ENCODE results near the gene NR6A1. TPM values are rescaled to one million over a fixed set of nuclear protein-coding genes. Genes with fewer than 3 reads are reported as not detected.
"Not testable (repeated sequence)": the region's sequence is repeated elsewhere in the genome, so short reads cannot be mapped to it uniquely, and the experiment has no call there.

The NR6A1 gene
- total RNA-seq, 1 experiment from 2014 or later: 32.1 TPM

- in situ Hi-C loops (cut with HindIII; ENCODE audit: low sequenced_read_pairs): no loop called here
- no peak for DNase-seq (ENCODE audit: low spot score)
These were observed 9.1 kb upstream of the NR6A1 start for GRCh38 chr9:124780060-124780756.

GRCh38 chr9:124779368-124780059, 8.4 kb upstream of the NR6A1 start:
- in situ Hi-C loops (cut with HindIII; ENCODE audit: low sequenced_read_pairs): no loop called here
- DNase-seq (ENCODE audit: low spot score): no peak

- no peak for DNase-seq (ENCODE audit: low spot score)
These were observed 7.7 kb upstream of the NR6A1 start for GRCh38 chr9:124778575-124779367.

GRCh38 chr9:124776954-124777648, 6.0 kb upstream of the NR6A1 start, which contains the start of gene OLFML2A:
Gene OLFML2A, plus strand, starts transcription at chr9:124777133. Its CDS starts 138 bp downstream, at chr9:124777271.
- in situ Hi-C loops (cut with HindIII; ENCODE audit: low sequenced_read_pairs): no loop called here
- no peak for DNase-seq (ENCODE audit: low spot score)

More at GRCh38 chr9:124778575-124779367, 7.7 kb upstream of the NR6A1 start:
- in situ Hi-C loops (cut with HindIII; ENCODE audit: low sequenced_read_pairs): no loop called here

DNA sequence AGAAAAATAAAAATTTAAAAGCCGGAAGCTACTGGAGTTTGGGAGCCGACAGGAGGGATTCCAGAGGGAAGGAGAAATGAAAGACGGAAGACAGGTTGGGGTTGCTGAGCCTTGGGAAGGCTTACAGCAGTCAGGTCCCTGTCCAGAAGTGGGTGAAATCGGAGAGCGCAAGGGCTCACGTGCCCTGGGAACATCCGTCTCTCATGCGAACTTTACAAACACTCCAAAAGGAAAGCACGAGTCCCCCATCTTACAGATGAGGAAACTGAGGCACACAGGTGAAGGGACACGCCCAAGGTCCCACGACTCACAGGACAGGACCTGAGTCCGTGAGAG, 5.5 kb upstream of the NR6A1 start:
- DNase-seq (ENCODE audit: low spot score): no peak
- in situ Hi-C loops (cut with HindIII; ENCODE audit: low sequenced_read_pairs): no loop called here

DNA sequence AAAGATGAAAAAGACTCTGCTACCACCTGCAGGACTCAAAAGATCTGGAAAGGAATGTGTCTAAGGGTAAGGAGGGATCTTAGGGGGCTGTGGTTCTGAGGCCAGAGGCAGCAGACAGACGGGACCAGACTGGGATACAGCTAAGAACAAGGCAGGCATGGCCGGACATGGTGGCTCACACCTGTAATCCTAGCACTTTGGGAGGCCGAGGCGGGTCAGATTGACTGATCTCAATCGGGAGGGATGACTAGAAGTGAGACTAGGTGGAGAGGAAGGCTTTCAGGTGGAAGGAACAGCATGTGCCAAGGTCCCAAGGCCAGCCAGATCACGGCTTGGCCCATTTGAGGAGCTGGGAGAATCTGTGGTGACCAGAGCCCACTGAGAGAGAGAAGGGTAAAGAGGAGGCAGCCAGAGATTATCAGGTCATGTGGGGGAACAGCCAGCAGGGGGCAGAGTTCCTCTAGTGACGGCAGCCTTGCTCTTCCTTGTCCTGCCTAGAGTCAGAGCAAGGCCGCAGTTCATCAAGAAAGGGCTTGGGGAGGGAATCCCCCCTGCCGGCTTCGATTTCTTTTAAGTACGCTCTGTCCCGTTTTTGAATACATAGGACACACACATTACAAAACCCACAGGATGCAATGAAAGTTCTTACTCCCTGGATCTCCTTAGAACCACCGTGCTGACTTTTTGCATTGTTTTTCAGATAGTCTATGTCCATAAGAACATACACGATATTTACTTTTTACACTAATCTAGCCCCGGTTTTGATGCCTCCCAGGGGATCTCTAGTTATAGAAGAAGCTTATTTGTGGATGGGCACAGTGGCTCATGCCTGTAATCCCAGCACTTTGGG, 3.2 kb upstream of the NR6A1 start:
- in situ Hi-C loops (cut with HindIII; ENCODE audit: low sequenced_read_pairs): loop anchor here (25.0 kb wide), 1 partner anchor 113 kb away; no protein-coding TSS in a partner anchor
- peak; percentile 82 for DNase-seq (ENCODE audit: low spot score)

GRCh38 chr9:124773473-124774128, 2.5 kb upstream of the NR6A1 start:
- in situ Hi-C loops (cut with HindIII; ENCODE audit: low sequenced_read_pairs): loop anchor here (25.0 kb wide), 1 partner anchor 114 kb away; no protein-coding TSS in a partner anchor
- DNase-seq (ENCODE audit: low spot score): no peak

- not testable (repeated sequence) for DNase-seq (ENCODE audit: low spot score)
- in situ Hi-C loops (cut with HindIII; ENCODE audit: low sequenced_read_pairs): loop anchor here (25.0 kb wide), 1 partner anchor 114 kb away; no protein-coding TSS in a partner anchor
These were observed 1.8 kb upstream of the NR6A1 start for GRCh38 chr9:124772877-124773276.

DNA sequence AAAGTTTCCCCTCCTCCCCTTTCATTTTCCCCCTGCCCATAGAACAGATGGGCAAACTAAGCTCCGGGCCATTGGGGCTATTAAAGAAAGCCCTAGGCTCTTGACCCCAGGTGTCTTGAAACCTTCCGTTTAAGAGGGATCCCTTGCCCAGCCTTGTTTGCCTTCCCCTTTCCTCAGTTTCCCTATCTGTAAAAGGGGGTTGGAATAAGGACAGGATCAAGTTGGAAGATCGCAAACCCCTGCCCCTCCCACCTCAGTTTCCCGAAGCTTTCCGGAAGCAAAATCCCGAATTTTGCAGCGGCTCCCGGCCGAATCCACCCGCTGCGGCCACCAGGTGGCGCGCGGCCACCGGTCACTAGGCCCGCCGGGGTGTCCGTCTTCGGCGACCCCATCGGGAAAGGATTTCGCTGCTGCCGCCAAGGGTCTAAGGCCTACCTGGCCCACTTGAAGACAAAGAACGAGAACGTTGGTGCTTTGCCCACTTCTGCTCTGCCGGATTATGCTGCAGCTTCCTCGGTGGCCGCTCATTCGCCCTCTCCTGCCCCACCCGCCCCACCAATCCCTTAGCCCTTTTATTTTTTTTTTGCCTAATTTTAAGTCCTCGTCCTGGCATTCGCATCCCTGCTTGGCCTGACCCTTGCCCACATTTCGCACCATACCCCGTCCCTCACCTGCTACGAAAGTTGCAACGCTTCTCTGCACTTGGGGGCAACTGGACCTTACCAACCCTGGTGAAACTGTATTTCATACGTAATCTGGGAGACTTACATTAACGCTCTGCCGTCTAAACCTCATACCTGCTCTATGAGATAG, 962 bp upstream of the NR6A1 start:
- in situ Hi-C loops (cut with HindIII; ENCODE audit: low sequenced_read_pairs): loop anchor here (25.0 kb wide), 1 partner anchor 115 kb away; no protein-coding TSS in a partner anchor
- DNase-seq (ENCODE audit: low spot score): peak; percentile 71

DNA sequence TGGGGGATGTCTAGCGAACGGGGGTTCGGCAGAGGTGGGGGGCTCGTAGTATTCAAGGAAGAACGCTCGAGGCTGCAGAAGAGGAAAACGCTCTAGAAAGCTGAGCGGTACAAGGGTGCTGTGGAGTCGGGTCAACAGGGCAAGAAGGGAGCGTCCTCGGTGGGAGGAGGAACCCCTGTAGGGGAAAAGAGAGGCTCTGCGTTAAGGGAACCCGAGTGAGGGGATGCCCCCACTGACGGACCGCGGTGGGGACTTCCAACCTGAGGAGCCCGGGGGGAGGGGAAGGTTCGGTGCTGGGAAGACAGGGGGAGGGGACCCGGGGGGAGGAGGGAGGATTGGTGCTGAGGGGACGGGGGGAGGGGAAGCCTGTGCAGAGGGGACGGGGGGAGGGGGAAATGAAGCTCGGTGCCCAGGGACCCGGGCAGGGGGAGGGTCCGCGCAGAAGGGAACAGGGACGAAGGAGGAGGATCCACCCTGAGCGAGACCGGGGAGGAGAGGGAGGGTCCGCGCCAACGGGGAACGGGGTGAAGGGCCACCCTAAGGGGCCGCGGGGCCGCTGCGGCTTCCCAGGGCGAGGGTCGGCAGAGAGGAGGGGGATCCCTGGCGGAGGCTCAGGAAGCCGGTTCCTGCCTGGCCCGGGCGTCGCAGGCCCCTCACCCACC, 621 bp downstream of the NR6A1 start:
- DNase-seq (ENCODE audit: low spot score): no peak
- in situ Hi-C loops (cut with HindIII; ENCODE audit: low sequenced_read_pairs): loop anchor here (25.0 kb wide), 1 partner anchor 117 kb away; no protein-coding TSS in a partner anchor

GRCh38 chr9:124769549-124770358, 1.4 kb downstream of the NR6A1 start:
- DNase-seq (ENCODE audit: low spot score): peak; percentile 62
- in situ Hi-C loops (cut with HindIII; ENCODE audit: low sequenced_read_pairs): loop anchor here (10.0 to 25.0 kb wide), 2 partner anchors 118 to 215 kb away; no protein-coding TSS in a partner anchor

DNA sequence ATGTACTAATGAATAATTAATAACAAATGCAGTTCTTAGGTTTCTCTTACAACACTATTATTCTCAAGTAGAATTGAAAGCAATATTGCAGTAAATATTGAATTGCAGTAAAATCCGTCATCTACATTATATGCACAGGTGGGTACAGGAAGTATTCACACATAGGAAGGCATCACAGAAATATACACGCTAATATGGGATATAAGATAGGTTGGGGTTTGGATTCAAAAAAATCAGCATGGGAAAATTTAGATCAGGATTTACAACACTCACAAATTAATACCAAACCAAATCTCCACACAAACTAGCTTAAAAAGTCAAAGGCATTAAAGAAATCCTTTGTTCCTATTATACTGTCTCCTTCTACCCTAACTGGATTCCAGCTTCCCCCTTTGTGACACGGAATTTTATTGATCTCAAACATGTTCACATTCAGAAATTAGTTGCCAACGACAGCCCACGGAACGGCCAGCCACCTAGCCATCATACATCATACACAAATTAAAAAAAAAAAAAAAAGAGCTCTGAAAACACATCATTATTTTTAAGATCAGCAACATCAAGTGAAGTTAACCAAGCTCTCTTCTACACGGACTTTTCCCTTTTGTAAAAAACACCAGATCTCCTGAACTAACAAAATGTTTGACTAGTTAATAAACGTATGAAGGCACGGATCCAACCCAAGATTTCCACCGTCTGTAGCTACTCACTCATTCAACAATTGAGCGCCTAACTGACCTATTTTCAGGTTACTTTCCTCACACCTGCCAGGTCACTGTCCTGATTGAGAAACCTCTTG, 2.2 kb downstream of the NR6A1 start:
- in situ Hi-C loops (cut with HindIII; ENCODE audit: low sequenced_read_pairs): loop anchor here (10.0 to 25.0 kb wide), 2 partner anchors 118 to 214 kb away; no protein-coding TSS in a partner anchor

GRCh38 chr9:124768334-124768733, 2.8 kb downstream of the NR6A1 start:
- in situ Hi-C loops (cut with HindIII; ENCODE audit: low sequenced_read_pairs): loop anchor here (10.0 to 25.0 kb wide), 2 partner anchors 119 to 214 kb away; no protein-coding TSS in a partner anchor
- no peak for DNase-seq (ENCODE audit: low spot score)

More for the DNA sequence above, 2.2 kb downstream of the NR6A1 start:
- DNase-seq (ENCODE audit: low spot score): no peak

- DNase-seq (ENCODE audit: low spot score): no peak
- in situ Hi-C loops (cut with HindIII; ENCODE audit: low sequenced_read_pairs): loop anchor here (10.0 to 25.0 kb wide), 2 partner anchors 119 to 213 kb away; no protein-coding TSS in a partner anchor
These were observed 3.3 kb downstream of the NR6A1 start for GRCh38 chr9:124767821-124768220.

Measured in G401 (cell line).